SW 1271 (cell line): ENCODE results near the gene SEMA3E.
"Not testable (repeated sequence)": the region's sequence is repeated elsewhere in the genome, so short reads cannot be mapped to it uniquely, and the experiment has no call there.

Source experiments
- DNase-seq, 2 experiments: peaks; one replicate each; lab custom pipeline; 2025; lab: John Stamatoyannopoulos, UW

SEMA3E gene

GRCh38 chr7:83648464-83649241, at the start of gene SEMA3E:
TSS of gene SEMA3E (minus strand) at chr7:83649139.
- DNase-seq, result no peak

- DNase-seq, result no peak
Measured at GRCh38 chr7:83697804-83698530, 49.0 kb upstream of the SEMA3E start.

DNA sequence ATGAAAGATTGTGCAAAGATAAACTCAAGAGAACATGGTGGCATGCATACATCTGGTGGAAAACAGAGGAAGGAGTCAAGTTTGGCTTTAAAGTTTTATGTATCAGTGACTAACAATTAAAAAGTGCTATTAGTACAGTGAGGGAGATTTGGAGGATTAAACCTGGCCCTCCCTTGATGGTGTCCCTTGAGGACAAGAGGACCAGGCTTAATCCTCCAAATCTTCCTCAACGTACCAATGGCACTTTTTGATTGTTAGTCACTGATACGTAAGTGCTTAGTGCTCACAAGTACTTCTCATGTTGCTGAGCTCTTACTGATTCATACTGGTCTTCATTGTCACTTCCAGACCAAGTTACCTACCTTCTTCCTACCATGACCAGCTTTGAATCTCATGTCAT, 47.2 kb upstream of the SEMA3E start:
- no peak for DNase-seq

DNA sequence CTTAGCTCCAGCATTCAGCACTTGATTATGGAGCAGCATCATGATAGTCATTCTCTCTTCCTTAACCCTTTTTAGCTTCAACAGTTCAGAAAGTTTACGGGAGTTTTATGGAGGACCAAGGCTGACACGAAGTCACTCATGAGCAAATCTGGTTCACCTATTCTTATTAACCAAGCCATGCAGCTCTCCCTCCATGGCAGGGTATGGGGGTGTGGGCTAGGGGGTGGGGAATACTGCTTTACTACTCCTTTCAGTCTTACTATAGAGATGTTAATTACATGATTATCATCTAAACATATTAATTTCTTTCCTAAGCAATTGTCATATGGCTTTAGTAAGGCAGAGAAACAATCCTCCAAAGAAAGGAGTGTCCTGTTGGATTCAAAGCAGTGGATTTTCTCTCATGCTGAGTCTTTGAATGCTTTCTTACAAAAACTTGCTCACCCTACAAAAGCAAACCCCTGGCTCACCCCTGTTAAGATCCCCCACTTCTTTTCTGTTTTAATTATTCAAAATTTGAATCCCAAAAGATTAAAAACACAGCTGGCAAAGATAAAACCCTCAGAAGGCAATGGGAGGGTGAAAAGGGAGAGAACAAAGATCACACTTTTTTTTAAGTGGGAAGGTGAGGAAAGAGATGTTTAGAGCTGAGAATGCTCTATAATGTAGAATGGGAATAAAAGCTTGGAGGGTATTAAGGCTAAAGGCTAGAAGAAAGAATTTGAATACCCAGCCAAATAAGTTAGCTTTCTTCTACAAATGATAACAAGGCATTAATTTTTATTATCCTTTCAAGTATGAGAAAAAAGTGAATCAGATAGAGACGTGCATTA, 46.4 kb upstream of the SEMA3E start:
- DNase-seq, result no peak

GRCh38 chr7:83693256-83693655, 44.3 kb upstream of the SEMA3E start:
- no peak for DNase-seq

GRCh38 chr7:83691095-83691494, 42.2 kb upstream of the SEMA3E start:
- DNase-seq, result no peak

DNA sequence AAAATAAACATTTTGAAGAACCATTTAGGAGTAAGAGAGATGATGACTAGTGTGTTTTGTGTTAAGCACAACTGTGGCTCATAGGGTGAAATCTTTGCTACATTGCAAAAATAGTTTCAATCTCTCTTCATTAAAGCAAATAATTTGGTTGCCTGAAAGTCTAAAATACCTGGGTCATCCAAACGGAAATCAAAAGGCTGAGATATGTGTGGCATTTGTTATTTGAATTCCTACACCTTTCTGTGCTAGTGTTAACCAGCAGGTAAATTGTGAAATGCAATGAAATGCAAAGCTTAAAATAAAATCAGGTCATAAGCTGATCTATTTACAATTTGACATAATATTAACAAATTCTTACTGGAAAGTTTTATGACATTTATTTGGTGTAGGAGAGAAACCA, 40.9 kb upstream of the SEMA3E start:
- DNase-seq, result no peak

DNA sequence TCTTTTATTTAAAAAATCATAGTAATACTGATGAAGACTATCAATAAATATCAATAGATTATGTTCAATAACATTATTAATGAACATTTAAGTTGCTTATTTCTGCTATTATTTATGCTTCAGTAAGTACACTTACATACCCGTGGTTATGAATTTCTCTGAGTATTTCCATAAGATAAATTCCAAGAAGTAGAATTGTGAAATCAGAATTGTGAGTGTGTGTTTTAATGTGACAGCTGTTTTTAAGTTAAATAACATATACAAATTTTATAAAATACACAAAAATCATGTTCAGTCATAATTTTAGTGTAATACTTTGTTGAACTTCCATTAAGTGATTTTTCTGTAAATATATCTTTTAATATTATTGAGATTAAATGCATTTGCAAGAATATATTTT, 37.5 kb upstream of the SEMA3E start:
- DNase-seq, result no peak

- no peak for DNase-seq
Measured at GRCh38 chr7:83684928-83685327, 36.0 kb upstream of the SEMA3E start.

- DNase-seq, result no peak
Measured at GRCh38 chr7:83681200-83681778, 32.4 kb upstream of the SEMA3E start.

GRCh38 chr7:83677180-83677866, 28.4 kb upstream of the SEMA3E start:
- peak; percentile 64 to 85 for DNase-seq

- DNase-seq, result not testable (repeated sequence)
Measured at GRCh38 chr7:83673291-83673690, 24.4 kb upstream of the SEMA3E start.

DNA sequence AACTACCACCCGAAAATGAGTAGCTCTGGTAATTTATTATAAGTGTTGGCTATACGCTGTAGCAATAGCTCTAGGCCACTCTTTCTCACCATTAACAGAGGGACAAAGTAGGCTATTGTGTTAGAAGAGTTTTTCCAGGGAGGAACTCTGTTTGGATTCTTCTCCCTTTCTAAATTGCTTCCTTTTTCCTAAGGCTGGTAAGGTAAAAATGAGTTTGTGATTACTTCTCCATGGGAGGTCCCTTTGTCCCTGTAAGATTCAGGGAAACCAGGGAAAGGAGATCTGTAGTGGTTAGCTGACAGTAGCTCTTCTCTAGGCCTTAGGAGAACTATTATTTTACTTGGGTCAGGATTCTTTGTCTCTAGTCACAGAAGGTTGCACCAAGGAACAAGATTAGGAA, 23.2 kb upstream of the SEMA3E start:
- no peak for DNase-seq

DNA sequence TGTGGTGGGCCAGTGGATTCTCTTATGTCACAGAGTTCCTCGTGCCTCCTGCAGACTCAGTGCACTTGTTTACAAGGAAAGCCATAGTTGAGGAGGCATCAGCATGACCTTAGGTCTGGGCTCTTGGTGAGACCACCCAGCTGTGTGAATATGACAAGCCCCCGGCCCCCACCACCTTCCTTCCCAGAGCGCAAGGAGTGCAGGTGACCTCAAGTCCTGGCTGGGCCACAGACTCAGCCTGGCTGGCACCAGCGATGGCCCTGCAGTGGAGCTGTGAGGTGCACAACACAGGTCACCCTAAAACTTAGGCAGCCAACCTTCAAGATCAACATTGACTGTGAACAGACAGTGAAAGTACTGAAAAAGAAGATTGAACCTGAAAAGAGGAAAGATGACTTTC, 14.2 kb upstream of the SEMA3E start:
- DNase-seq, result no peak

DNA sequence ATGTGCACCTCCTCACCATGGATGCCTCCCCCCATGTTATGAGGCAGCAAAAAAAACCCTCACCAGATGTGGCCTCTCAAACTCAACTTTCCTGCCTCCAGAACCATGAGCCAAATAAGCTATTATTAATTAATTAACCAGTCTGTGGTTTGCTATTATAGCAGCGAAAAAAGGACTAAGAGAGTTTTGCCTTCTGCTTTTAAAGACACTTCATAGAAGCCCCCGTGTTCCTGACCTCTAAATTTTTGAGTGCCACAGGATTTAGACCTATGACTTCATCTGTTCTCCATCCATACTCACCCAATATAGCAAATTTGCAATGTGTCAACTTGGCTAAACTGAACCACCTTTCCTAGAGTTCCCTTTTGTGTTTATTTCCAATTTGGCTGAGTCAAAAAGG, 9.2 kb upstream of the SEMA3E start:
- DNase-seq, result no peak

- DNase-seq, result peak in 1 of 2 experiments; percentile 34
Measured at GRCh38 chr7:83655951-83656556, 7.1 kb upstream of the SEMA3E start.

GRCh38 chr7:83652481-83652880, 3.5 kb upstream of the SEMA3E start:
- no peak for DNase-seq

GRCh38 chr7:83649701-83650100, 762 bp upstream of the SEMA3E start:
- DNase-seq, result no peak

DNA sequence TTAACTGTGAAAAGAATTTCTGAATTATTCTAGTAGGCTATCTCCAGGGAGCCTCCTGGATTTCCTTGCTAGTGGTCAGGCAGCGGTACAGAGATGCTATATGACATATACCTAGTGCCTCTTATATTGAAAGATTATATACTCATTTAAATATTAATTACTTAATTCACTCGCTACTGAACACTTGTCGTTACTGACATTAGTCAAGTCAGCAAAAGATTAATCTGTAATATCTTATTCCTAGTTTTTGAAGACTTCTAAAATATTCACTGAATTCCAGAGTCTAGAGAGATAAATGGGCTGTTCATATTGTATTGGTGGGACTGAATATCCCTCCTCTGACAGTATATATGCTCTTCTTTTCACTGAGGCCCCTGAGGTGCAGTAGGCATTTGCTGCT, 2.9 kb downstream of the SEMA3E start:
- no peak for DNase-seq

DNA sequence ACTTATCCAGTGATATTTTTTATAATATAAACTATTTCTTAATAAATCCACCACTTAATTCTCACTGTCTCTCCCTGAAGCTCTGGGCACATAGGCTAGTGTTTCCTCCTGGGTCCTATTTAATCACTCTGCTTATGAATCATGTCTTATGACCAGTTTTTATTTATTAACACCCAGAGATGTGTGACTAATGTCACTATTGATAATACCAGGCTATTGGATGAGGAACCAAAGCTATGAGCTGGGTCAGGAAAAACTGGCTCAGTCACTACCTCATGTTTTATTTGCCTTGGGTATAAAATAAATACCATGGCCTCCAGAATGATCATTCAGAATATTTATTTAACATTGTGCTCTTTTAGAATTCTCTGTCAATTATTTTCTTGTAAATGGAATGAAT, 5.2 kb downstream of the SEMA3E start:
- no peak for DNase-seq

DNA sequence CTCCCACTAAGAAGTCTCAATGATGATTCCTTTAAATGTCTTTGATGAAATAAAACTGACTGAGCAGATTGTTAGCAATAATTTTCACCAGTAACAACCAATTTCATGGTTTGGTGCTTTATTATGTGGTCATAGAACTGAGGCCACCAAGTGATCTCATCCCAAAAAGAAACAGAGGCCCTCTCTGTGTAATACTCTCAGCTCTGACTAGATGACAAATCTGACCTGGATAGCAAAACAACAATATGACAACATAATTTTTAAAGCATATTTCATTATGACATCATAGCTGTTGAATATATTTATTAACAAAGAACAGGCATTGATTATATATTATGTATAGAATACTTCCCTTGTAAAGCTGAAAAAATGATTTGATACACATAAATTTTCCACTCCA, 5.9 kb downstream of the SEMA3E start:
- DNase-seq, result no peak
